Measurements from ENCODE around the gene DUSP22. TPM values are rescaled to one million over a fixed set of nuclear protein-coding genes. Genes with fewer than 3 reads are reported as not detected.
A peak's percentile ranks its signal among the peaks of the same experiment; 100 is the strongest.

The DUSP22 gene
- polyA plus RNA-seq, 1 of the 3 experiments (the other 2 are of a cell fraction): 6.8 TPM

GRCh38 chr6:393391-394221 lies 101.3 kb downstream of the DUSP22 start:
- no peaks in the 10 kb centered on the region for H3K36me3 ChIP-seq (replicated peaks in 1 of 2; ENCODE audit: control insufficient read depth in 1 of 2, insufficient read depth in 2 of 2, low read length in 1 of 2)
- H3K27ac ChIP-seq (ENCODE audit: low read depth in 2 of 2, low read length in 1 of 2): no peak overlapping the region
- 9% methylated on average over 26 of the region's 68 CpGs for WGBS (ENCODE audit: low lambda C conversion rate)
- H3K4me2 ChIP-seq: peak overlapping the region; percentile 37; the same call in 1 of the 2 replicates
- H4K20me1 ChIP-seq (ENCODE audit: insufficient read depth): no peaks in the 10 kb centered on the region
- ChIA-PET CTCF (interaction anchor here (1.0 kb wide), 1 partner anchor 33 kb away, joined by 4 read pairs; no protein-coding TSS in a partner anchor), POLR2A (no interaction called here)
- no peak overlapping the region for H2AFZ ChIP-seq (ENCODE audit: low read depth)
- no peaks in the 10 kb centered on the region for H3K4me1 ChIP-seq (ENCODE audit: control insufficient read depth in 1 of 2, insufficient read depth in 2 of 2, low read depth in 1 of 2, low read length in 1 of 2)
- H3K4me3 ChIP-seq (ENCODE audit: low read depth in 2 of 2, low read length in 1 of 2): no peak overlapping the region
- H3K9me2 ChIP-seq: no peaks in the 10 kb centered on the region
- no peak for DNase-seq
- H3K79me2 ChIP-seq (ENCODE audit: insufficient read depth): no peaks in the 10 kb centered on the region
- H3K9ac ChIP-seq: no peak overlapping the region
- no peaks in the 10 kb centered on the region for H3K9me3 ChIP-seq
- no peaks in the 10 kb centered on the region for H3F3A ChIP-seq (replicated peaks; ENCODE audit: insufficient read depth)
- TF ChIP-seq RAD21 (IDR thresholded peaks at IDR 0.05; ENCODE audit: low read length) (no peak), RXRA (IDR thresholded peaks at IDR 0.05; ENCODE audit: borderline replicate concordance, low read depth) (no peak), FOXM1 (IDR thresholded peaks at IDR 0.05; ENCODE audit: low read depth) (no peak), SMC3 (IDR thresholded peaks at IDR 0.05; ENCODE audit: low read depth, low read length) (no peak), FOXJ3 (CRISPR knock-in tag; IDR thresholded peaks at IDR 0.05) (no peak), CHD2 (IDR thresholded peaks at IDR 0.05; ENCODE audit: low read length, partially characterized antibody) (no peak), GATA2 (CRISPR knock-in tag; IDR thresholded peaks at IDR 0.05) (no peak), JUND (IDR thresholded peaks at IDR 0.05) (no peak), RCOR1 (IDR thresholded peaks at IDR 0.05; ENCODE audit: low read length) (no peak), ELF1 (IDR thresholded peaks at IDR 0.05) (no peak), POLR2AphosphoS5 (IDR thresholded peaks at IDR 0.05; ENCODE audit: low read depth, low read length) (no peak), TEAD4 (IDR thresholded peaks at IDR 0.05; ENCODE audit: borderline replicate concordance, insufficient read depth) (no peak), MXI1 (IDR thresholded peaks at IDR 0.05; ENCODE audit: low read depth, low read length) (no peak), GABPA (IDR thresholded peaks at IDR 0.05; ENCODE audit: low read depth) (no peak)
- TF ChIP-seq, protein P1, sequence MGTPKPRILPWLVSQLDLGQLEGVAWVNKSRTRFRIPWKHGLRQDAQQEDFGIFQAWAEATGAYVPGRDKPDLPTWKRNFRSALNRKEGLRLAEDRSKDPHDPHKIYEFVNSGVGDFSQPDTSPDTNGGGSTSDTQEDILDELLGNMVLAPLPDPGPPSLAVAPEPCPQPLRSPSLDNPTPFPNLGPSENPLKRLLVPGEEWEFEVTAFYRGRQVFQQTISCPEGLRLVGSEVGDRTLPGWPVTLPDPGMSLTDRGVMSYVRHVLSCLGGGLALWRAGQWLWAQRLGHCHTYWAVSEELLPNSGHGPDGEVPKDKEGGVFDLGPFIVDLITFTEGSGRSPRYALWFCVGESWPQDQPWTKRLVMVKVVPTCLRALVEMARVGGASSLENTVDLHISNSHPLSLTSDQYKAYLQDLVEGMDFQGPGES (IDR thresholded peaks at IDR 0.05; ENCODE audit: low read depth, low read length): no peak
- TF ChIP-seq, protein P2, sequence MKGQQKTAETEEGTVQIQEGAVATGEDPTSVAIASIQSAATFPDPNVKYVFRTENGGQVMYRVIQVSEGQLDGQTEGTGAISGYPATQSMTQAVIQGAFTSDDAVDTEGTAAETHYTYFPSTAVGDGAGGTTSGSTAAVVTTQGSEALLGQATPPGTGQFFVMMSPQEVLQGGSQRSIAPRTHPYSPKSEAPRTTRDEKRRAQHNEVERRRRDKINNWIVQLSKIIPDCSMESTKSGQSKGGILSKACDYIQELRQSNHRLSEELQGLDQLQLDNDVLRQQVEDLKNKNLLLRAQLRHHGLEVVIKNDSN (IDR thresholded peaks at IDR 0.05; ENCODE audit: borderline replicate concordance, low read depth): no peak
- TF ChIP-seq, protein P3, sequence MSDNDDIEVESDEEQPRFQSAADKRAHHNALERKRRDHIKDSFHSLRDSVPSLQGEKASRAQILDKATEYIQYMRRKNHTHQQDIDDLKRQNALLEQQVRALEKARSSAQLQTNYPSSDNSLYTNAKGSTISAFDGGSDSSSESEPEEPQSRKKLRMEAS (IDR thresholded peaks at IDR 0.05; ENCODE audit: low read depth): no peak
- TF ChIP-seq, protein P4, sequence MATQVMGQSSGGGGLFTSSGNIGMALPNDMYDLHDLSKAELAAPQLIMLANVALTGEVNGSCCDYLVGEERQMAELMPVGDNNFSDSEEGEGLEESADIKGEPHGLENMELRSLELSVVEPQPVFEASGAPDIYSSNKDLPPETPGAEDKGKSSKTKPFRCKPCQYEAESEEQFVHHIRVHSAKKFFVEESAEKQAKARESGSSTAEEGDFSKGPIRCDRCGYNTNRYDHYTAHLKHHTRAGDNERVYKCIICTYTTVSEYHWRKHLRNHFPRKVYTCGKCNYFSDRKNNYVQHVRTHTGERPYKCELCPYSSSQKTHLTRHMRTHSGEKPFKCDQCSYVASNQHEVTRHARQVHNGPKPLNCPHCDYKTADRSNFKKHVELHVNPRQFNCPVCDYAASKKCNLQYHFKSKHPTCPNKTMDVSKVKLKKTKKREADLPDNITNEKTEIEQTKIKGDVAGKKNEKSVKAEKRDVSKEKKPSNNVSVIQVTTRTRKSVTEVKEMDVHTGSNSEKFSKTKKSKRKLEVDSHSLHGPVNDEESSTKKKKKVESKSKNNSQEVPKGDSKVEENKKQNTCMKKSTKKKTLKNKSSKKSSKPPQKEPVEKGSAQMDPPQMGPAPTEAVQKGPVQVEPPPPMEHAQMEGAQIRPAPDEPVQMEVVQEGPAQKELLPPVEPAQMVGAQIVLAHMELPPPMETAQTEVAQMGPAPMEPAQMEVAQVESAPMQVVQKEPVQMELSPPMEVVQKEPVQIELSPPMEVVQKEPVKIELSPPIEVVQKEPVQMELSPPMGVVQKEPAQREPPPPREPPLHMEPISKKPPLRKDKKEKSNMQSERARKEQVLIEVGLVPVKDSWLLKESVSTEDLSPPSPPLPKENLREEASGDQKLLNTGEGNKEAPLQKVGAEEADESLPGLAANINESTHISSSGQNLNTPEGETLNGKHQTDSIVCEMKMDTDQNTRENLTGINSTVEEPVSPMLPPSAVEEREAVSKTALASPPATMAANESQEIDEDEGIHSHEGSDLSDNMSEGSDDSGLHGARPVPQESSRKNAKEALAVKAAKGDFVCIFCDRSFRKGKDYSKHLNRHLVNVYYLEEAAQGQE (IDR thresholded peaks at IDR 0.05; ENCODE audit: low read depth, low read length): no peak
- peaks cover 90% of the 10 kb centered on the region for H3K27me3 ChIP-seq (ENCODE audit: insufficient read depth)
